SHP77 treated with DMSO at 0.1 percent for 48 hours (cell line): ENCODE results near the gene IL6ST.

Source experiments
- DNase-seq: peaks from one replicate; lab custom pipeline; 2025; lab: John Stamatoyannopoulos, UW

IL6ST gene

DNA sequence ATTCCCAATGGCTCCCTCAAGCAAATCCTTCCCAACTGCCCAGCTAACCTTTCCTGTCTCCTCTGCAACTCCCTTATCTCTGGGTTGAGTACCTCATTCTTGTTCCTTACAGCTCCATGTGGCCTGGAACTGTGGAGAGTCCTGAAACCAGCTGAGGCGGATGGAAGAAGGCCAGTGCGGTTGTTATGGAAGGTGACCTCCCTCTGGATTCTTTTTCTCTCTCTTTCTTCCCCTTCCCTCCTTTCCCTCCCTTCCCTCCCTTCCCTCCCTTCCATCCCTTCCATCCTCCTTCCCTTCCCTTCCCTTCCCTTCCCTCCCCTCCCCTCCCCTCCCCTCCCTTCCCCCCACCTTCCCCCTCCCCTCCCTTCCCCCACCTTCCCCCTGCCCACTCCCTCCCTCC is 98.5 kb downstream of the IL6ST start:
- DNase-seq = no peak

GRCh38 chr5:55895346-55895745 is 99.4 kb downstream of the IL6ST start:
- no peak for DNase-seq

DNA sequence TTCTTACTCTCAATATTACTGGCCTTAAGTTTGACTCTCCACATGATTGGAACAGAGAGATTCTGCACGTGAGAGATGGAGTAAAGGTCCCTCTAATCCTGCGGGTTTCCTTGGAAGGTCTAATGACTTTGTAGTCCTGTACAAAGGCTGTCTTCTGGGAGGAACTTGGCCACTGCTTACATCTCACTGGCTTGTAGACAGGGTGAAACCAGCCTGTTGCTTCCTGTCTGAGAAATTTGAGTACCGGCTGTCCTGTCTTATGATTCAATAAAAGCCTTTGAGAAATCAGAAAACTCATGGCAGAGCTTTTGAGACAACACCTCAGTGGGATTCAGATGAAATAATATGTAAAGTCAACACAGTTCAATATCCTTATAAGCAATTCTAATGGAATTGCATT is 100.6 kb downstream of the IL6ST start:
- DNase-seq = no peak

GRCh38 chr5:55892479-55892878 is 102.3 kb downstream of the IL6ST start:
- no peak for DNase-seq

DNA sequence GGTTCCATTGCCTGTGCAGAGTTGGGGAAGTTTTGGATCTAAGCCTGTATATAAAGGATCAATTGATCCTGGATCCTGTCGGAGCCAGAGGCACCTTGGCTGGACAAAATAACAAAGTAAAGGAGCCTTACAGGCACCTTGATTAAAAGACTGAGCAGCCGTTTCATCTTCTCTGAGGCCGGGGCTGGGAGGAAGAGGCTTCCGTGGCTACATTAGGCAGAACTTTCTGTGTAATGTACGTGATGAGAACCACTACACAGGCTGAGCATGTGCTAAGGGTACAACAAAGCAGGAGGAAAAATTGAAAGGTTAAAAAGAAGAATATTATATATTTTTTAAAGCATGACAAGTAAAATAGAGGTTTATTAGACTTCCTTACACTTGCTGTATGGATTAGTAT is 106.6 kb downstream of the IL6ST start:
- DNase-seq = no peak

- no peak for DNase-seq
Measured at GRCh38 chr5:55885359-55885758, 109.4 kb downstream of the IL6ST start.
